Progenitor cell of endocrine pancreas (in vitro differentiated cells): ENCODE results near the gene GNGT2. TPM values are rescaled to one million over a fixed set of nuclear protein-coding genes. Genes with fewer than 3 reads are reported as not detected.
A peak's percentile ranks its signal among the peaks of the same experiment; 100 is the strongest.

Experiments
- DNase-seq: peaks from one replicate; pipeline ENCODE4 v3.0.0; 2021; ENCODE audit warnings: low spot score; ENCODE audit not compliant: unreplicated experiment
- H3K27ac Mint-ChIP-seq: 2 replicates; pipeline ENCODE4 v1.8.0; 2021; ENCODE audit warnings: mild to moderate bottlenecking, moderate library complexity, mixed read lengths
- H3K27me3 Mint-ChIP-seq: 2 replicates; pipeline ENCODE4 v1.8.0; 2021; ENCODE audit warnings: mixed read lengths
- H3K36me3 Mint-ChIP-seq: 2 replicates; pipeline ENCODE4 v1.8.0; 2022; ENCODE audit warnings: mixed read lengths; ENCODE audit not compliant: insufficient read depth
- H3K4me1 Mint-ChIP-seq: 2 replicates; pipeline ENCODE4 v1.8.0; 2021; ENCODE audit warnings: low read depth, mixed read lengths
- H3K4me3 Mint-ChIP-seq: 2 replicates; pipeline ENCODE4 v1.8.0; 2021; ENCODE audit warnings: low read depth, mild to moderate bottlenecking, moderate library complexity, mixed read lengths
- H3K9me3 Mint-ChIP-seq: 2 replicates; pipeline ENCODE4 v1.8.0; 2021; ENCODE audit warnings: low read depth, mixed read lengths
- CTCF ChIP-seq: fragments of 200-600 bp; sonication (generic); IDR thresholded peaks from one replicate; pipeline ENCODE4 v1.5.0; 2021; ENCODE audit warnings: antibody characterized with exemption, mild to moderate bottlenecking; ENCODE audit not compliant: unreplicated experiment
- total RNA-seq: library from RNA; stranded (reverse); gene quantifications from 2 replicates; pipeline ENCODE4 v1.2.1, GENCODE V29; 2021

The GNGT2 gene
- total RNA-seq, 1 donor from 2014 or later = not detected

DNA sequence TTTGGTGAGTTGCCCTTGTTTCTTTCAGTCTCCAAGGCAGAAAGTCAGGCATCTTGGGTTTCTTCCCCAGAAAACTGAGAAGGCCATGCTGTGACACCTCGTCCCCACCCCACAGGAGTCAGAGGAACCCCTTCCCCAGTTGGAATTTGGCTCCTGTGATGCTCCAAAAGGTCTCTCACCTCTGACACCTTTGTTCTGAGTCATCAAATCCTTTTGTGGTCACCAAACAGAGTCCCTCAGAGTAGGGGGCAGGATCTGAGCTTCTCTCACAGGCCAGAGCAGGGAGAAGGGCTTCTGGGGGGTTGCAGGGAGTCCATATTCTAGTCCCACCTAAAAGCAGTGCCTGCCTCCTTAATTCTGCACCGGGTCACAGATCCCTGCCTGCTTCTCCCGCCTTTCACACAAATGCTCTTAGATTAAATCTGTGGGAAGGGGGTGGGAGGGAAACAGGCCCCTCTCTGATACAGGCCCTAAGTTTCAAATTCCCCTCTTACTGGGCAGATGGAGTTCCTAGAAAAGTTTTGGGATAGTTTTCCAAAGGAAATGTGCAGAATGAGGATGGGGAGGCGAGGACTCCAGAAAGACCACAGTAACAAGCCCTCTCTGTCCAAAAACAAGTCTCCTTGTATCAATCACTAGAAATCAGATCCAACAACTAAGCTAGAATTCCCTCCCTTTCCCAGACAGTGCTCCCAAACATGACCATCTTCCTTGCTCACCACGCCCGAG is 18.9 kb upstream of the GNGT2 start:
- H3K4me3 Mint-ChIP-seq = peak overlapping the region; percentile 45
- H3K27ac Mint-ChIP-seq = no peak overlapping the region
- peaks cover 66% of the 10 kb centered on the region for H3K27me3 Mint-ChIP-seq
- DNase-seq = no peak
- peaks cover 4% of the 10 kb centered on the region for H3K4me1 Mint-ChIP-seq
- no peaks in the 10 kb centered on the region for H3K36me3 Mint-ChIP-seq
- no peak for TF ChIP-seq CTCF
- H3K9me3 Mint-ChIP-seq = no peaks in the 10 kb centered on the region

DNA sequence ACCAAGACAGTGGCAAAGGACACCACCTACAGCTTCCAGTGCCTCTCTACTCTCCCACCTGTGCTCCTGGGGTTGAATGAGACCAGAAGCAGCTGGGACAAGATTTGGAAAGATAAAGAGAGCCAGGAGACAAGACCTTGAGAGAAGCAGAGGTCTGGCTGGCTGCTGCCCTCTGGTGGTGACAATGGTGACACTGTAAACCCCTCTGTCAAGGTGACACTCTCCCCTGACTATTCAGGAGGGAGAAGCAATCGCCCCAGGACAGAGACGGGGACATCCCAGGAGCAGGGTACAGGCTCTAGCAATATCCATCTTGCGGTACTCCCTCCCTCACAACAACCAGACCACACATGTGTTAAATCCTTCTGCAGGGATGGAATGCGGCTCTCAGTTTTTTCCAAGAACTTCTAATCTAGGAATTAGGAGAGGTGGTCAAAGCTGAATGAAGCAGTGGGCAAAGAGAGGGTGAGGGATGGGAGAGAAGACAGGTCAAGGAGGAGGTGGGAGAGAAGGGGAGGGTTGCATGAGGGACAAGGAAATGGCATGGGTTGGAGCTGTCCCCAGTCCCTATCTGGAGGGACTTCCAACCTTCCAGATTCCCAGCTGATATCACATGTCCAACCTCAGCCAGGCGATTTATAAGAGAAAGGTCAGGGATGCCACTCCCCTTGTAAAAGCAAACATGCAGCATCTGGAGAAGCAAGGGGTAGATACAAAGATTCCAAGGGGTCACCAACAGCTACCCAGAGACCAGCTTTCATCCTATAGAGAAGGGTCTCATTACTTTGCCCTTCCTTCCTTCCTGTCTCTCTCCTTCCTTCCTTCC is 17.3 kb upstream of the GNGT2 start:
- peaks cover 77% of the 10 kb centered on the region for H3K27me3 Mint-ChIP-seq
- no peak overlapping the region for H3K27ac Mint-ChIP-seq
- H3K4me1 Mint-ChIP-seq = peaks cover 8% of the 10 kb centered on the region
- H3K9me3 Mint-ChIP-seq = no peaks in the 10 kb centered on the region
- TF ChIP-seq CTCF = peak; percentile 88
- no peaks in the 10 kb centered on the region for H3K36me3 Mint-ChIP-seq
- DNase-seq = peak; percentile 49
- no peak overlapping the region for H3K4me3 Mint-ChIP-seq

DNA sequence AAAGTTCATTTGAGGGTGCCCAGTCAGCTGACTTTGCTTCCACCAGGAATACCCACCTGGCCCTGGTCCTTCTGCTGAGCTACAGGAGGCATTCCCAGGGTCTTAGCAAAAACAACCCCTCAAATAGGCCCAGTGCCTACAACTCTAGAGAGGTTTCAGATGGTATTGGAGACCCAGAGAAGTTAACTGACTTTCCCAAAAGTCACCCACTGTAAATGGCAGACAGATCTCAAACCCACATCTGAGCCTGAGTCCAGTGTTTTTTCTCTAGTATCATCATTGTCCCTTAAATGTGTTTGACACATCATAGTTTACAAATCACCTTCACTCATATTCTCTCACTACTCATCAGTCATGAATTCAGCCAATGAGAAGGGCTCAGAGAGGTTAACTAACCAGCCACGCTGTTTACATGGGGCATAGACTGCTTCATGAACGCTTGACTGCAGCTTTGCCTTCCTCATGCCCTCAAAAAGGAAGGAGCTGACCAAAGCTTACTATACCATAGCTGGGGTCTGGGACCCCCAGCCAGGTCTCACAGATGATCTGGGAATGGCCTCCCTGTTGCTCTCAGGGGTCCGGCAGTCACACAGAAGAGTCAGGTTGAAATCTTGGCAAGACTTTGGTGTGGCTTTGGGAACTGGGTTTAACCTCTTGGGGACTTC is 16.5 kb upstream of the GNGT2 start:
- H3K27me3 Mint-ChIP-seq = peaks cover 84% of the 10 kb centered on the region

GRCh38 chr17:49225554-49226236 is 15.3 kb upstream of the GNGT2 start:
- no peak for TF ChIP-seq CTCF
- DNase-seq = no peak
- Mint-ChIP-seq H3K27ac (no peak overlapping the region), H3K9me3 (no peaks in the 10 kb centered on the region), H3K4me1 (peaks cover 6% of the 10 kb centered on the region), H3K27me3 (peaks cover 79% of the 10 kb centered on the region), H3K4me3 (no peak overlapping the region), H3K36me3 (no peaks in the 10 kb centered on the region)

More for the DNA sequence above, 16.5 kb upstream of the GNGT2 start:
- no peak overlapping the region for H3K4me3 Mint-ChIP-seq
- H3K4me1 Mint-ChIP-seq = peaks cover 8% of the 10 kb centered on the region
- H3K9me3 Mint-ChIP-seq = no peaks in the 10 kb centered on the region
- no peaks in the 10 kb centered on the region for H3K36me3 Mint-ChIP-seq
- TF ChIP-seq CTCF = no peak
- H3K27ac Mint-ChIP-seq = no peak overlapping the region
- DNase-seq = no peak

DNA sequence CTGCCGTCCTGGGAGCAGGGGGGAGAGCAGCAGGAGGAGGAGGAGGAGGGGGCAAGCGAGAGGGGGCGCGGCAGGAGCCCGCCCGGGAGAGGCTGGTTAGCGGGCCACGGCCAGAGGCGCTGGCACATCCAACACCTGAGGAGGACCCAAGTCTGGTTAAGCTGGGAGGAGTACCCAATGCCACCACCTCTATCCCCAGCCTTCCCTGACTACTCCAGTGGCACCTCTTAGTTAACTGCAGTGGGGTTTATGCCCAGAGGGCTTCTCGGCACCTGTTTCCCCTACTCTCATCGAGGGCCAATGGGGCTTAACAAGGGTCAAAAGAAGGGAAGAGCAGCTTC is 14.6 kb upstream of the GNGT2 start:
- no peak overlapping the region for H3K4me3 Mint-ChIP-seq
- H3K27ac Mint-ChIP-seq = peak overlapping the region; percentile 86
- no peak for TF ChIP-seq CTCF
- H3K36me3 Mint-ChIP-seq = no peaks in the 10 kb centered on the region
- DNase-seq = no peak
- H3K4me1 Mint-ChIP-seq = peaks cover 6% of the 10 kb centered on the region
- H3K27me3 Mint-ChIP-seq = peaks cover 79% of the 10 kb centered on the region
- H3K9me3 Mint-ChIP-seq = no peaks in the 10 kb centered on the region
